LNCaP clone FGC (cell line): ENCODE measurements around the gene DIP2A.

Experiments
- DNase-seq: peaks from one replicate; pipeline ENCODE4 v3.0.0-alpha.2; 2011; ENCODE audit warnings: low read depth
- H3K4me3 ChIP-seq: 2 replicates; pipeline ENCODE4 v1.5.1; 2011; ENCODE audit warnings: mild to moderate bottlenecking, low read depth, low read length, control low read depth
- TF ChIP-seq, protein P1 (sequence below): IDR thresholded peaks from 2 replicates; pipeline ENCODE4 v1.5.1; 2012; ENCODE audit warnings: mild to moderate bottlenecking; ENCODE audit not compliant: control insufficient read depth, insufficient read depth; ENCODE audit errors: extremely low read depth

The DIP2A gene

DNA sequence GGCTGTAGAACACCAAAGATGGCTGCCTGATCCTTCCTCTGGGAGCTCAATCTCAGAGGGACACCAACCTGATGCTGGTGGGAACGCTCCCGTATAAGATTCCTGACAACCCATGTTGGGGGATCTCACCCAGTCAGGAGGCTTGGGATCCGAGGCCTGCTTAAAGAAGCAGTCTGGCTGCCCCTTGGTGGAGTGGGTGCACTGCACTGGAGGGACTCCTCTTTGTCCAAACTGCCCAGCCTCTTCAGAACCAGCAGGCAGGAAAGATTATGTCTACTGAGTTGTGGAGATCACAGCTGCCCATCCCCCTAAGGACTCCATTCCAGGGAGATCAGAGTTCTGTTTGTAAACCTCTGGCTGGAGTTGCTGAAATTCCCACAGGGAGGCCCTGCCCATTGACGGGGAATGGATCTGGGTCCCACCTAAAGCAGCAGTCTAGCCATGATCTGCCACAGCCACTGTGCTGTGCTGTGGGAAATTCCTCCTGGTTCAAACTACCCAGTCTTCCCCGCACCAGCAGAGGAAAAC is 123.2 kb downstream of the DIP2A start:
- TF ChIP-seq, protein P1, sequence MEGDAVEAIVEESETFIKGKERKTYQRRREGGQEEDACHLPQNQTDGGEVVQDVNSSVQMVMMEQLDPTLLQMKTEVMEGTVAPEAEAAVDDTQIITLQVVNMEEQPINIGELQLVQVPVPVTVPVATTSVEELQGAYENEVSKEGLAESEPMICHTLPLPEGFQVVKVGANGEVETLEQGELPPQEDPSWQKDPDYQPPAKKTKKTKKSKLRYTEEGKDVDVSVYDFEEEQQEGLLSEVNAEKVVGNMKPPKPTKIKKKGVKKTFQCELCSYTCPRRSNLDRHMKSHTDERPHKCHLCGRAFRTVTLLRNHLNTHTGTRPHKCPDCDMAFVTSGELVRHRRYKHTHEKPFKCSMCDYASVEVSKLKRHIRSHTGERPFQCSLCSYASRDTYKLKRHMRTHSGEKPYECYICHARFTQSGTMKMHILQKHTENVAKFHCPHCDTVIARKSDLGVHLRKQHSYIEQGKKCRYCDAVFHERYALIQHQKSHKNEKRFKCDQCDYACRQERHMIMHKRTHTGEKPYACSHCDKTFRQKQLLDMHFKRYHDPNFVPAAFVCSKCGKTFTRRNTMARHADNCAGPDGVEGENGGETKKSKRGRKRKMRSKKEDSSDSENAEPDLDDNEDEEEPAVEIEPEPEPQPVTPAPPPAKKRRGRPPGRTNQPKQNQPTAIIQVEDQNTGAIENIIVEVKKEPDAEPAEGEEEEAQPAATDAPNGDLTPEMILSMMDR: no peak

GRCh38 chr21:46585191-46585953 is 126.7 kb downstream of the DIP2A start:
- H3K4me3 ChIP-seq: no peak overlapping the region
- TF ChIP-seq, protein P1: no peak
- no peak for DNase-seq

More for the DNA sequence above, 123.2 kb downstream of the DIP2A start:
- H3K4me3 ChIP-seq: no peak overlapping the region
- DNase-seq: no peak

- TF ChIP-seq, protein P1: no peak
- H3K4me3 ChIP-seq: no peak overlapping the region
- no peak for DNase-seq
These were observed 135.6 kb downstream of the DIP2A start for GRCh38 chr21:46594276-46594675.

DNA sequence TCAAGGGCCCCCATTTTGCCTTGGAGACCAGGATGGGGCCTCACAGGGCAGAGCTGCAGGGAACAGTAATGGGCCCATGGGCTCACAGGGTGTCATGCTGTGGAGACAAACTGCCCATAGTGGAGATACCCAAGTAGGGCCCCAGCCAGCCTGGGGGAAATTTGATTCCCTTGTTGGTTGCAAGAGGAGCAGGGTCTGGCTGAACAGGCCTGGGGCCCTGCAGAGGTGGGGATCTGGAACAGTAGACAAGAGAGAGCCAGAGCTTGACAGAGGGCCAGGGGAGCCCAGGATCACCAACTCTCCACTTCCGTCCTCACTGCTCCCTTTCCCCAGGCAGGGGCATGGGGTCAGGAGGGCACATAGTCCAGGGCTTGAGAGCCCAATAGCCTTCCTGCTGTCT is 137.5 kb downstream of the DIP2A start:
- no peak overlapping the region for H3K4me3 ChIP-seq
- TF ChIP-seq, protein P1: no peak
- DNase-seq: no peak

DNA sequence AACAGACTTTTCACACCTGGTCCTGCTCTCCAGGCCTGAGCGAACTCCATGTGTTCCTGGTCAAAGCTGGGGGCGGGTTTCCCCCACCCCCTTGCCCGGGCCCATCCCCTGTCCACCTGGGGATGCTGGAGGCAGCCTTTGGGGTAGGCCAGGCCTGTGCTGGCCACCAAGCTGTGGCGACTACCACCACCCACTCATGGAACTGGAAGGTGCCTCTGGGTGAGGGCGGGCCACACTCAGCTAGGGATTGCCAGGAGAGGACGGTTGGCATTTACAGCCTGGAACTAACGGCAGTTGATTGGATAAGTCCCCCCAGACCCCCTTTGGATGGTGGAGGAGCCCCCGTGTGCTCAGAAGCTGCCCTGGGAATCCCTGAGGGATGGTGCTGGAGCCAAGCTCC is 138.3 kb downstream of the DIP2A start:
- no peak overlapping the region for H3K4me3 ChIP-seq

GRCh38 chr21:46597896-46598343 is 139.2 kb downstream of the DIP2A start:
- no peak for DNase-seq
- no peak overlapping the region for H3K4me3 ChIP-seq
- TF ChIP-seq, protein P1: no peak

More for the DNA sequence above, 138.3 kb downstream of the DIP2A start:
- TF ChIP-seq, protein P1: no peak
- no peak for DNase-seq
